Measurements from ENCODE around the gene RPUSD4. TPM values are rescaled to one million over a fixed set of nuclear protein-coding genes. Genes with fewer than 3 reads are reported as not detected.

The RPUSD4 gene
- polyA plus RNA-seq, 1 donor from 2014 or later: 43.4 TPM

GRCh38 chr11:126194121-126194543, 17.3 kb downstream of the RPUSD4 start:
- Histone ChIP-seq H3K27ac (ENCODE audit: low read length) (no peak overlapping the region), H3K9ac (ENCODE audit: low read length) (no peak overlapping the region), H3K9me2 (ENCODE audit: insufficient read depth, low read length) (no peaks in the 10 kb centered on the region), H3K4me2 (ENCODE audit: low read length) (no peak overlapping the region), H2AFZ (ENCODE audit: low read depth, low read length) (no peak overlapping the region), H3F3A (ENCODE audit: insufficient read depth, low read length, poor library complexity, severe bottlenecking) (no peaks in the 10 kb centered on the region), H4K20me1 (ENCODE audit: insufficient read depth) (no peaks in the 10 kb centered on the region), H3K4me3 (ENCODE audit: low read length) (no peak overlapping the region), H3K27me3 (ENCODE audit: insufficient read depth, low read depth, low read length) (no peaks in the 10 kb centered on the region), H3K9me3 (ENCODE audit: low read length) (no peaks in the 10 kb centered on the region), H3K79me2 (replicated peaks; ENCODE audit: insufficient read depth, low read length) (no peaks in the 10 kb centered on the region), H3K36me3 (ENCODE audit: insufficient read depth, low read length) (no peaks in the 10 kb centered on the region)
- TF ChIP-seq POLR2AphosphoS5 (IDR thresholded peaks at IDR 0.05) (no peak), SMC3 (conservative IDR thresholded peaks at IDR 0.05; ENCODE audit: poor library complexity) (peak; percentile 97), MXI1 (conservative IDR thresholded peaks at IDR 0.05; ENCODE audit: poor library complexity, severe bottlenecking) (no peak), CTCF (IDR thresholded peaks at IDR 0.05; ENCODE audit: poor library complexity, severe bottlenecking) (peak; percentile 92), RAD21 (conservative IDR thresholded peaks at IDR 0.05) (peak; percentile 97)

GRCh38 chr11:126193038-126193478, 18.4 kb downstream of the RPUSD4 start:
- TF ChIP-seq REST (IDR thresholded peaks at IDR 0.05; ENCODE audit: borderline replicate concordance) (no peak), EZH2 (IDR thresholded peaks at IDR 0.05; ENCODE audit: borderline replicate concordance, insufficient read depth, low read length, poor library complexity, severe bottlenecking) (no peak), SMC3 (conservative IDR thresholded peaks at IDR 0.05; ENCODE audit: poor library complexity) (no peak), TAF1 (IDR thresholded peaks at IDR 0.05; ENCODE audit: low read depth) (no peak)
- Histone ChIP-seq H3K27me3 (ENCODE audit: insufficient read depth, low read depth, low read length) (no peaks in the 10 kb centered on the region), H3K4me3 (ENCODE audit: low read length) (no peak overlapping the region), H3K9me2 (ENCODE audit: insufficient read depth, low read length) (no peaks in the 10 kb centered on the region), H3K79me2 (replicated peaks; ENCODE audit: insufficient read depth, low read length) (no peaks in the 10 kb centered on the region), H3K27ac (ENCODE audit: low read length) (no peak overlapping the region), H2AFZ (ENCODE audit: low read depth, low read length) (no peak overlapping the region), H3F3A (ENCODE audit: insufficient read depth, low read length, poor library complexity, severe bottlenecking) (no peaks in the 10 kb centered on the region), H3K9me3 (ENCODE audit: low read length) (no peaks in the 10 kb centered on the region), H3K36me3 (ENCODE audit: insufficient read depth, low read length) (no peaks in the 10 kb centered on the region), H3K9ac (ENCODE audit: low read length) (no peak overlapping the region), H3K4me2 (ENCODE audit: low read length) (no peak overlapping the region), H4K20me1 (ENCODE audit: insufficient read depth) (no peaks in the 10 kb centered on the region)

GRCh38 chr11:126192361-126192760, 19.1 kb downstream of the RPUSD4 start:
- H3K9me2 ChIP-seq (ENCODE audit: insufficient read depth, low read length): no peaks in the 10 kb centered on the region
- TF ChIP-seq MXI1 (conservative IDR thresholded peaks at IDR 0.05; ENCODE audit: poor library complexity, severe bottlenecking): no peak
- TF ChIP-seq CTCF (IDR thresholded peaks at IDR 0.05; ENCODE audit: poor library complexity, severe bottlenecking): no peak
- TF ChIP-seq SMC3 (conservative IDR thresholded peaks at IDR 0.05; ENCODE audit: poor library complexity): no peak
- TF ChIP-seq REST (IDR thresholded peaks at IDR 0.05; ENCODE audit: borderline replicate concordance): no peak
- TF ChIP-seq EZH2 (IDR thresholded peaks at IDR 0.05; ENCODE audit: borderline replicate concordance, insufficient read depth, low read length, poor library complexity, severe bottlenecking): no peak
- no peak for TF ChIP-seq EP300 (conservative IDR thresholded peaks at IDR 0.05; ENCODE audit: poor library complexity, severe bottlenecking)
- no peak for TF ChIP-seq TAF1 (IDR thresholded peaks at IDR 0.05; ENCODE audit: low read depth)
- TF ChIP-seq POLR2AphosphoS5 (IDR thresholded peaks at IDR 0.05): no peak
- no peak for TF ChIP-seq RAD21 (conservative IDR thresholded peaks at IDR 0.05)
- no peaks in the 10 kb centered on the region for H3K27me3 ChIP-seq (ENCODE audit: insufficient read depth, low read depth, low read length)
- no peak overlapping the region for H3K4me2 ChIP-seq (ENCODE audit: low read length)
- no peaks in the 10 kb centered on the region for H3K36me3 ChIP-seq (ENCODE audit: insufficient read depth, low read length)
- no peaks in the 10 kb centered on the region for H3K9me3 ChIP-seq (ENCODE audit: low read length)
- H2AFZ ChIP-seq (ENCODE audit: low read depth, low read length): no peak overlapping the region
- H3F3A ChIP-seq (ENCODE audit: insufficient read depth, low read length, poor library complexity, severe bottlenecking): no peaks in the 10 kb centered on the region
- no peak overlapping the region for H3K4me3 ChIP-seq (ENCODE audit: low read length)
- no peak overlapping the region for H3K9ac ChIP-seq (ENCODE audit: low read length)
- no peak overlapping the region for H3K27ac ChIP-seq (ENCODE audit: low read length)
- H4K20me1 ChIP-seq (ENCODE audit: insufficient read depth): no peaks in the 10 kb centered on the region
- no peaks in the 10 kb centered on the region for H3K79me2 ChIP-seq (replicated peaks; ENCODE audit: insufficient read depth, low read length)
